Astrocyte of the cerebellum (primary cell): ENCODE measurements around the gene RALY.

Source experiments
- DNase-seq: peaks from one replicate; pipeline ENCODE4 v3.0.0-alpha.2; 2011; ENCODE audit warnings: low read depth
- H3K4me3 ChIP-seq: 2 replicates; pipeline ENCODE4 v1.5.1; 2011; ENCODE audit warnings: mild to moderate bottlenecking, low read depth, low read length, moderate library complexity
- CTCF ChIP-seq: IDR thresholded peaks from 2 replicates; pipeline ENCODE4 v1.5.1; 2012; ENCODE audit warnings: low read length, low read depth, moderate library complexity, mild to moderate bottlenecking; ENCODE audit errors: missing control alignments
- in situ Hi-C: cut with HindIII; loops from 2 replicates; pipeline ENCODE4 v1.10.0; 2017; ENCODE audit warnings: low sequenced_read_pairs

The RALY gene

GRCh38 chr20:33983371-33983770 lies 10.3 kb upstream of the RALY start:
- H3K4me3 ChIP-seq: no peak overlapping the region
- DNase-seq: no peak

GRCh38 chr20:33984182-33984719 lies 9.5 kb upstream of the RALY start:
- no peak for DNase-seq
- TF ChIP-seq CTCF: no peak
- in situ Hi-C loops: loop anchor here (5.0 kb wide), 1 partner anchor 38 kb away; no protein-coding TSS in a partner anchor
- no peak overlapping the region for H3K4me3 ChIP-seq

More at GRCh38 chr20:33983371-33983770, 10.3 kb upstream of the RALY start:
- in situ Hi-C loops: loop anchor here (5.0 kb wide), 1 partner anchor 39 kb away; no protein-coding TSS in a partner anchor
- no peak for TF ChIP-seq CTCF

- TF ChIP-seq CTCF: no peak
- in situ Hi-C loops: no loop called here
- no peak overlapping the region for H3K4me3 ChIP-seq
- DNase-seq: no peak
These were observed 8.4 kb upstream of the RALY start for GRCh38 chr20:33985280-33985679.

- H3K4me3 ChIP-seq: no peak overlapping the region
- no peak for DNase-seq
- TF ChIP-seq CTCF: no peak
- in situ Hi-C loops: no loop called here
These were observed 7.9 kb upstream of the RALY start for GRCh38 chr20:33985830-33986229.

GRCh38 chr20:33986560-33987216 lies 7.0 kb upstream of the RALY start:
- no peak for DNase-seq
- in situ Hi-C loops: no loop called here
- H3K4me3 ChIP-seq: no peak overlapping the region
- TF ChIP-seq CTCF: no peak

- in situ Hi-C loops: loop anchor here (5.0 kb wide), 1 partner anchor 98 kb away; no protein-coding TSS in a partner anchor
- no peak for DNase-seq
- TF ChIP-seq CTCF: no peak
- H3K4me3 ChIP-seq: no peak overlapping the region
These were observed 3.6 kb upstream of the RALY start for GRCh38 chr20:33990075-33990474.
